PFSK-1 (cell line): ENCODE results near the gene PPP1R15A.

Experiments used
- POLR2AphosphoS5 ChIP-seq: IDR thresholded peaks from 2 replicates; pipeline ENCODE4 v1.6.1; 2012; ENCODE audit warnings: low read depth, mild to moderate bottlenecking, control low read depth, low read length, moderate library complexity
- REST ChIP-seq, 2 experiments: IDR thresholded peaks; 2 replicates each; pipeline versions ENCODE4 v1.6.1 to v1.8.0; 2011 to 2012; ENCODE audit warnings: low read depth in 2 of 2, low read length in 2 of 2, control low read depth in 1 of 2, inconsistent platforms in 1 of 2, mild to moderate bottlenecking in 1 of 2, moderate library complexity in 1 of 2; ENCODE audit not compliant: insufficient read depth in 1 of 2

- TF ChIP-seq POLR2AphosphoS5 (no peak), REST (IDR thresholded peaks at IDR 0.05; ENCODE audit: insufficient read depth in 1 of 2, low read depth in 2 of 2, low read length in 2 of 2) (no peak)
Observed at GRCh38 chr19:48887861-48888612, 15.8 kb downstream of the PPP1R15A start.
